NCI-H2107 treated with DMSO at 0.1 percent for 48 hours (cell line): ENCODE results near the gene DGCR2.

Experiments
- DNase-seq: peaks from one replicate; lab custom pipeline; 2025; ENCODE audit not compliant: unreplicated experiment; lab: John Stamatoyannopoulos, UW

Gene DGCR2

GRCh38 chr22:19146215-19146968 is 24.2 kb upstream of the DGCR2 start:
- DNase-seq = no peak

DNA sequence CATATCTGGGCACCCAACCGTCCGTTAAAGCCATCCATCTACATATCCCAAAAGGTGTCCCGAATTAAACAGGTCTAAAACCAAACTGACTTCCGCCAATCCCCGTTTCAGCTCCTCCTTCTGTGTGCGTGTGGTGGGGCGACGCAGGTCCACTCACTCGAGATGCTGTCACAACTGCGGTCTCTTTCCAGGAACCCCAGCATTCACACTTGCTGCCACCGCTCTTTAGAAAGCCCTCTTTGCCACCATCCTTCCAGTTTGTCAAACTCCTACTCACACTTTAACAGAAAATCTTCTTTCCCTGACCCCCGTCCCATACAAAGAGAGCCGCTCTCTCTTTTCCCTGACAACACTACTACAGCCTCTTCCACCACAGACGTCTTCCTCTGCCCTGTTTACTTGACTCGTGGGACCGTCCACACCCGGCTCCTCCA is 21.8 kb upstream of the DGCR2 start:
- DNase-seq = no peak

- DNase-seq = no peak
Observed at GRCh38 chr22:19143212-19143611, 21.0 kb upstream of the DGCR2 start.

- no peak for DNase-seq
Observed at GRCh38 chr22:19142394-19142793, 20.2 kb upstream of the DGCR2 start.

DNA sequence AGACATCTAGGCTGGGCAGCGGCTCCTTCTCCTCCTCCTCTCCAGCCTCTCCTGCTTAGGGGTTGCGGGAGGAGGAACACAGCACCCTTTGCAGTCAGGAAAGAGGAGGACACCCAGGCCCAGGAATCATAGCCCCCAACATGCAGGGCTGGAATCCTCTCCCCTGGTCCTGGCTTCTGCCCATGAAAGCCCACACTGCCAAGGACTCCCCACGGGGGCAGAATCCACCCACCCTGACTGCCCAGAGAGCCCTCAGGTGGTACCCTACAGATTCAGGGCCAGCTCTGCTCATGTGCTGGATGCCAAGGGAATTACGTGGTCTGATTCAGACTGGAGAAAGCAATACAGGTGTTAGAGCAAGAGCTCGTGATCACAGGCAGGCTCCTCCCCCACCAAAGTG is 17.8 kb upstream of the DGCR2 start:
- no peak for DNase-seq

- DNase-seq = no peak
Observed at GRCh38 chr22:19139001-19139356, 16.8 kb upstream of the DGCR2 start.

DNA sequence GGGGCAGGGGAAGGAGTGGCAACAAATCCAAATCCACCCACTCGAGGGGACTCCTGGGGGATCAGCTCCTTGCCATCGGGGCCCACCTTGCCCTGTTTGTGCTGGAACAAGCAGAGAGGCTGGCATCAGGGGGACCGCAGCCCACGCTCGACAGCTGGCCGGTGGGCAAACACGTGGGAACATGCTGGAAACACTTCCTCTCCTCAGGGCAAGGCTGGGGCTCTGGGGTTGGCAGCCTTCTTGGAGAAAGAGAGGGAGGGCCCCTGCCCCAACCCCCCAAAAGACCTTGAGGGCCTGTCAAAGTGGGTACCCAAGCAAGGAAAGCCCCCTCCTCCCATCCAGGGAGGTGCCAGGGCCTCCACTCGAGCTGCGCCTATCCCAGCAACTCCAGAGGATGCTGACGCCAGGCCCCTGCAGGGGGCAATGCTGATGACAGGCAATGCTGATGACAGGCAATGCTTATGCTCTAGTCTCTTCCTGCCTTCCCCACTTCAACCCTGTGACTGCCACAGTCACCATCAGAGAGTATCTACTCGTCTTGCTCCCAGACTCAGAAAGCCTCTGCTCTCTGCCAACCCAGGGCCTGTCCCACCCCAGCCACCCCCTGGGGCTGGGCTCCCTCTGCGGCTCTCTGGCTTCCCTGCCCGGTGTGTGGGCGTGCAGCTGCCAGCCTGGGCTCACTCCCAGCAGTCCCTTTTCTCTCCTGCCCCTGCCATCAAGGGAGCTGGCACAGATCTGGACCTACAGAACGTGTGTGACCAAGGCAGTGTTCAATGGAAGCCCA is 16.2 kb upstream of the DGCR2 start:
- no peak for DNase-seq

DNA sequence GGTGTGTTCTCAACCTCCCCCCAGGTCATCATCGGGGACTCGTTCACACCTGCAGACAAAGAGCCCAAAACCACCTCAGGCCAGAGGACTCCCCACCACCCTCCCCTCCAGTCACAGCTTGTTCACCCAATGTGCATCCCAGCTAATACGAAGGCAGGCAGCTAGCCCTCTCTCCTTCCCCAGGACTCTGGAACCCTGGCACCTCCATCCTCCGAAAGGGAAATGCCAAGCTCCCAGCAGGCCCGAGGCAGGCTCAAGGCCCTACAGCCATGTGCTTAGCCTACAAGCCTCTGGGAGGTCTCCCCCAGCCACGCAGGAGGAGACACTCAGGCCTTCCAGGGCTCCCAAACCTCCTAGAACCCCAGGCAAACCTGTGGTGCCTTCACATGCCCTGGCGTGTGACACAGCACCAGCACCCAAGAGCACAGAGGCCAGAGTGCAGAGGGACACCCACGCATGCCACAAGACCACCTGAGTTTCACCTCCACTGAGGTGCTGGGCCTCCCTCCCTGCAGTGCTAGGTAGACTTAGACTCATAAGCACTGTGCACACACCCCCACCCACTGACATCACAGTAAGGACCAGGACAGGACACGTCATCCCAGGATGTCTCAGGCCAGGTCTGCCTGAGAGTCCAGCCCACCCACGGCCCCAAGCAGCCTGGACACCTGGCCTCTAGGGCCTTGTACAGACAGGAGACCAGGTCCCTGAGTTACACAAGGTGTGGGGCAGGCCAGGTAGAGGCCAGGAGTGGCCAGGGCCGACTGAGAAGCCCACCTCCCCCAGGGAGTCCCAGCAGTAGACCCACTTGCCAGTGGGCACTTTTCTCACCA is 15.4 kb upstream of the DGCR2 start:
- DNase-seq = no peak

- no peak for DNase-seq
Observed at GRCh38 chr22:19136915-19137314, 14.7 kb upstream of the DGCR2 start.

GRCh38 chr22:19134874-19135273 is 12.7 kb upstream of the DGCR2 start:
- no peak for DNase-seq

- DNase-seq = no peak
Observed at GRCh38 chr22:19134176-19134831, 12.1 kb upstream of the DGCR2 start.

DNA sequence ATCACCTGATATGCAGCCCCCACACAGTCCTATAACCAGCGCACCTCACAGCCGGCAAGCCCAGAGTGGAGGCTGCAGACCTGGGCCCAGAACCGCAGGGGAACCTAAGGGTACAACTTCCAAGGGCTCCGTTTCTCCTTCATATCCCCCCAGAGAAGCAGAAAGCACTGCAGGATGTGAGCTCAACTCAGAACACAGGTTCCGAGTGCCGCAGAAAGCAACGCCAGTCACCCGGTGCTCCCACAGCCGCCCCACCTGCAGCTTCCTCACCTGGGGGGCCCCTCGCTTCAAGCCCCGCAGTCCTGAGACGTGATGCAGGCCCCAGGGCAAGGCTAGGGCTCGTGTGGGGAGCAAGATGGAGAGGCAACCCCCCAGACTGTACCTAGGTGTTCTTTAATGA is 11.3 kb upstream of the DGCR2 start:
- DNase-seq = no peak

DNA sequence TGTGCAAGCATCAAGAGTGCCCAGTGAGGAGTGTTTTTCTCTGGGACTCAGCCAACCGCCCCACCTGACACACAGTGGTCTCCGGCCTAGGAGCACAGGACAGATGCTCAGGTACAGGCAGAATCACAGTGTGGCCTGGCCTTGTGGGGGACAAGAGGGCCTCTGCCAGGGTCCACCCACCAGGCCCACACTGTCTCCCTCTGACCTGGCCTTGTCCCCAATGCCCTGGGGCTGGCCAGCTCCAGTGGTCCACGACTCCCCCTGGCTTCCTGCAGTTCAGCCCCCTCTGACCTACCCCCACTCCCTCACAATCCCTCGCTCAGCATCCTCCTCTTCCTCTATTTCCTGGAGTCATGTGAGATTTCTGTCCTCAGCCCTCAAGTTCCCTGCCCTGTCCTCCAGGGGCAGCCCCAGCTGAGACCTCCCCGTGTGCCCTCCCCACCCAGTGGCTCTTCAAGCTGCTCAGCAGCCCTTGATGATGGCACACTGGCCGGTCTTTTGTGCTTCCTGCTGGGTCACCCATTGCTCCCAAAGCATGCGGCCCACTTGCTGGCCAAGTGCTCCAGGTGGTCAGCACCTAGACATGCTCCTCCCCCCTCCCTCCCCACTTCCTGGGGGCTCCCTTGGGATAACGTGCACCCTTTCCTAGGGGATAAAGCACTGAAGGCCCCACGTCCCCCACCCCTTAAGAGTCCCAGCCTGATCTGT is 10.6 kb upstream of the DGCR2 start:
- DNase-seq = no peak

- no peak for DNase-seq
Observed at GRCh38 chr22:19132153-19132552, 9.9 kb upstream of the DGCR2 start.

- no peak for DNase-seq
Observed at GRCh38 chr22:19131685-19132015, 9.4 kb upstream of the DGCR2 start.

GRCh38 chr22:19130959-19131684 is 8.9 kb upstream of the DGCR2 start, which contains the start of gene TSSK2:
TSS of gene TSSK2 (plus strand) at chr22:19131308. CDS start at chr22:19131400, 92 bp downstream.
- DNase-seq = no peak

- no peak for DNase-seq
Observed at GRCh38 chr22:19129871-19130270, 7.7 kb upstream of the DGCR2 start.

DNA sequence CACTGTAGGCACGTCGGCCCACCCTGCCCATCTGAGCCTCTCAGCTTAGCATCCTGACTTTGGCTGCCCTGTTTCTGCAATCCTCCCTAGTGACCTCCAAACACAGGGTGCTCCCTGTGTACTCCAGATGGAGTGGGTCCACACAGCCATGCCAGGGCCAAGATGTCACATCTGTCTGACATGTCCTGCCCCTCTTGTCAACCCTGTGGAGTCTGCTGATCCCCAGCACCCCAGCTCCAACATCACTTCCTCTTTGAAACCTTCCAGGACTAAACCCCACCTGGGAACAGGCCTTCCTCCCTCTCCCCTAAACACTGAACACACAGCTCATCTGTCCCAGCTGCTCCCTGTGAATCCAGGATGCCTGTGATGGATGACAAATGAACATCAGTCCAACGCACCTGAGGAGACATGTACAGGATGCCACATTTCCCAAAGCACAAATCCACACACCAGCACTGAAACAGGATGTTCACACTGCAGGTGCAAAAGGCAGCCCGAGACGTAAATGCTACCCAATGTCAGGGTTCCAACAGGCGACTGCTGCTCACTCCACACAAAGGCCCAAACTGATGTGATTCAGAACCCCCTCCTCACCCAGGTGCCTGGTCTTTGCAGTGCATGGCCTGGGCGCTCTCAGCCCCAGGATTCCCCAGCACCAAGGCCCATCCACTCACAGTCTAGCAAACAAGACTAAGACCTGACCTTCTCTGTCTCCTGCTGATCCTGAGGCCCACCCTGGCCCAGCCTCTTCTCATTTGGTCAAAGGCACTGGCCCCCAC is 6.9 kb upstream of the DGCR2 start:
- DNase-seq = no peak

DNA sequence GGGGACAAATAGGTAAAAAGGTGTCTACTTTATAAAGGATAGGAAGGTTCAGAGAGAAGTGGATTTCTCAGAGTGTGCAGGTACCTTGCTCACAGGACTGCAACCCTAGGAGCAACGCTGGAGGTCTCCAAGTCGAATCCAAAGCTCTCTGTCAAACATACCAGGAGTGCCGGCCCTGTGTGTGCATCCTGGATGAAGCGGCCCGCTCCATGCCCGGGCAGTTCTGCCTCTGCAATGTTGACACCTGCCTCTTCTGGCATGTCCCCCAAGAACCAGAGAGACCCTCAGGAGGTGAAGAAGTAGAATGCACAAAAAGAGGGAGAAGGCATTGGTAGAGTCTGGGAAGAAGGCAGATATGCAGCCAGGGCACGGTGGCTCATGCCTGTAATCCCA is 5.8 kb upstream of the DGCR2 start:
- no peak for DNase-seq
